H1 (cell line): ENCODE measurements around the gene GPR141. TPM values are rescaled to one million over a fixed set of nuclear protein-coding genes. Genes with fewer than 3 reads are reported as not detected.

Experiments used
- CTCF ChIA-PET: fragments of 300-600 bp; sonication (Branson Sonifier 250); formaldehyde crosslinking; loops from one replicate; lab custom pipeline; 2021; ENCODE audit not compliant: partially characterized antibody; lab: Charles Lee
- POLR2A ChIA-PET: fragments of 300-600 bp; sonication (Branson Sonifier 250); formaldehyde crosslinking; loops from one replicate; lab custom pipeline; 2021; ENCODE audit warnings: inconsistent platforms; ENCODE audit not compliant: partially characterized antibody; lab: Charles Lee
- DNase-seq, 2 experiments: peaks; one replicate each; pipeline versions ENCODE4 v3.0.0 to v3.0.0-alpha.2; 2010 to 2022; ENCODE audit warnings: low spot score in 2 of 2, low read depth in 1 of 2, mixed read lengths in 1 of 2
- FAIRE-seq: peaks from 2 replicates; lab custom pipeline; 2011; peaks lifted over from hg19 to GRCh38; lab: Jason Lieb, UNC
- H2AFZ ChIP-seq: 2 replicates; pipeline ENCODE4 v1.8.1; 2012; ENCODE audit warnings: low read length, inconsistent platforms
- H2AK5ac ChIP-seq: 2 replicates; pipeline ENCODE4 v1.6.1; 2013; ENCODE audit warnings: low read depth, low read length
- H2BK120ac ChIP-seq: replicated peaks from 2 replicates; pipeline ENCODE3; 2013; ENCODE audit warnings: low read depth, low read length, inconsistent platforms
- H2BK12ac ChIP-seq: 2 replicates; pipeline ENCODE4 v1.6.1; 2013; ENCODE audit warnings: low read depth, low read length
- H2BK15ac ChIP-seq: 2 replicates; pipeline ENCODE4 v1.6.1; 2013; ENCODE audit warnings: low read length
- H2BK20ac ChIP-seq: 2 replicates; pipeline ENCODE4 v1.6.1; 2013; ENCODE audit warnings: low read length
- H2BK5ac ChIP-seq: 2 replicates; pipeline ENCODE4 v1.6.1; 2013; ENCODE audit warnings: low read depth, low read length
- H3K14ac ChIP-seq: 2 replicates; pipeline ENCODE4 v1.6.1; 2013; ENCODE audit warnings: inconsistent platforms; ENCODE audit not compliant: insufficient read length
- H3K18ac ChIP-seq: 2 replicates; pipeline ENCODE4 v1.6.1; 2013; ENCODE audit warnings: low read length; ENCODE audit errors: extremely low read depth
- H3K23ac ChIP-seq: 2 replicates; pipeline ENCODE4 v1.6.1; 2013; ENCODE audit warnings: inconsistent platforms; ENCODE audit not compliant: insufficient read length
- H3K23me2 ChIP-seq: 2 replicates; pipeline ENCODE4 v1.6.1; 2013; ENCODE audit warnings: low read depth, low read length
- H3K27ac ChIP-seq: 2 replicates; pipeline ENCODE4 v1.6.1; 2011; ENCODE audit warnings: low read depth, low read length, inconsistent platforms
- H3K27me3 ChIP-seq, 4 experiments: replicated peaks in 1 of 4; 1 replicate in 1 of 4; 2 replicates in 3 of 4; pipeline versions ENCODE4 v1.6.1 to v1.8.1; 2011 to 2013; ENCODE audit warnings: low read length in 3 of 4, mild to moderate bottlenecking in 3 of 4, inconsistent platforms in 2 of 4, mixed read lengths in 2 of 4, moderate library complexity in 1 of 4; ENCODE audit not compliant: control insufficient read depth in 3 of 4, insufficient read depth in 3 of 4; ENCODE audit errors: extremely low read depth in 1 of 4
- H3K36me3 ChIP-seq, 4 experiments: 2 replicates each; pipeline versions ENCODE4 v1.6.1 to v1.8.1; 2011 to 2013; ENCODE audit warnings: mild to moderate bottlenecking in 4 of 4, low read length in 3 of 4, moderate library complexity in 2 of 4, control low read depth in 1 of 4, inconsistent platforms in 1 of 4; ENCODE audit not compliant: insufficient read depth in 4 of 4, control insufficient read depth in 2 of 4
- H3K4ac ChIP-seq: replicated peaks from 2 replicates; pipeline ENCODE3; 2013; ENCODE audit warnings: low read length, low read depth, mixed read lengths, inconsistent platforms; ENCODE audit not compliant: insufficient read length
- H3K4me1 ChIP-seq, 4 experiments: replicated peaks in 1 of 4; 1 replicate in 1 of 4; 2 replicates in 3 of 4; pipeline versions ENCODE4 v1.6.1 to v1.8.1; 2011 to 2013; ENCODE audit warnings: low read length in 3 of 4, inconsistent platforms in 2 of 4, mixed read lengths in 1 of 4; ENCODE audit not compliant: insufficient read depth in 4 of 4, control insufficient read depth in 3 of 4
- H3K4me2 ChIP-seq, 2 experiments: 2 replicates each; pipeline versions ENCODE4 v1.6.1 to v1.8.1; 2011 to 2013; ENCODE audit warnings: low read depth in 2 of 2, low read length in 2 of 2, control low read depth in 1 of 2, inconsistent platforms in 1 of 2, mild to moderate bottlenecking in 1 of 2; ENCODE audit not compliant: insufficient read depth in 1 of 2
- H3K4me3 ChIP-seq, 4 experiments: fragments of 200-600, 300-600 bp in 1 of 4; sonication (generic), shearing (Covaris generic), sonication (Bioruptor Twin) in 1 of 4; 2 replicates each; pipeline versions ENCODE4 v1.5.1 to v1.8.1; 2011 to 2016; ENCODE audit warnings: low read length in 4 of 4, low read depth in 3 of 4, control low read depth in 2 of 4, inconsistent platforms in 2 of 4, mild to moderate bottlenecking in 2 of 4, mixed read lengths in 1 of 4, moderate library complexity in 1 of 4; ENCODE audit not compliant: insufficient read depth in 2 of 4; ENCODE audit errors: extremely low read depth in 1 of 4
- H3K56ac ChIP-seq: replicated peaks from 2 replicates; pipeline ENCODE3; 2013; ENCODE audit warnings: low read depth, mild to moderate bottlenecking, mixed read lengths, low read length, inconsistent platforms; ENCODE audit not compliant: insufficient read length
- H3K79me1 ChIP-seq: 2 replicates; pipeline ENCODE4 v1.6.1; 2013; ENCODE audit warnings: low read depth, low read length, control low read depth
- H3K79me2 ChIP-seq, 2 experiments: 2 replicates each; pipeline versions ENCODE4 v1.6.1 to v1.8.1; 2012 to 2013; ENCODE audit warnings: low read length in 2 of 2, mild to moderate bottlenecking in 2 of 2, inconsistent platforms in 1 of 2; ENCODE audit not compliant: insufficient read depth in 2 of 2, control insufficient read depth in 1 of 2
- H3K9ac ChIP-seq, 4 experiments: replicated peaks in 1 of 4; 1 replicate in 1 of 4; 2 replicates in 3 of 4; pipeline versions ENCODE4 v1.6.1 to v1.8.1; 2011 to 2013; ENCODE audit warnings: low read depth in 3 of 4, low read length in 3 of 4, control low read depth in 2 of 4, mild to moderate bottlenecking in 2 of 4, moderate library complexity in 2 of 4, inconsistent platforms in 1 of 4; ENCODE audit errors: extremely low read depth in 1 of 4
- H3K9me3 ChIP-seq, 2 experiments: 2 replicates each; pipeline versions ENCODE4 v1.6.1 to v1.8.1; 2012 to 2013; ENCODE audit warnings: mild to moderate bottlenecking in 2 of 2, moderate library complexity in 2 of 2, control low read depth in 1 of 2, inconsistent platforms in 1 of 2, low read depth in 1 of 2, low read length in 1 of 2, mixed read lengths in 1 of 2; ENCODE audit not compliant: insufficient read depth in 2 of 2
- H4K20me1 ChIP-seq, 2 experiments: replicated peaks in 1 of 2; 2 replicates each; pipeline versions ENCODE3 to v1.8.1; 2011 to 2013; ENCODE audit warnings: inconsistent platforms in 2 of 2, low read length in 2 of 2, mild to moderate bottlenecking in 1 of 2; ENCODE audit not compliant: insufficient read depth in 2 of 2, control insufficient read depth in 1 of 2
- H4K5ac ChIP-seq: 2 replicates; pipeline ENCODE4 v1.6.1; 2013; ENCODE audit warnings: low read length, low read depth, mixed read lengths, inconsistent platforms; ENCODE audit not compliant: insufficient read length
- H4K8ac ChIP-seq: 2 replicates; pipeline ENCODE4 v1.8.0; 2013; ENCODE audit warnings: mild to moderate bottlenecking, moderate library complexity, low read length, inconsistent platforms; ENCODE audit not compliant: insufficient read depth; ENCODE audit errors: extremely low read depth
- H4K91ac ChIP-seq: replicated peaks from 2 replicates; pipeline ENCODE3; 2013; ENCODE audit warnings: low read length, mixed read lengths, inconsistent platforms; ENCODE audit not compliant: insufficient read length
- CBX5 ChIP-seq: fragments of 300-800, 300-1000 bp; sonication (generic); IDR thresholded peaks from 2 replicates; pipeline ENCODE4 v1.7.1; 2016; ENCODE audit warnings: antibody characterized with exemption, low read length, low read depth
- CBX8 ChIP-seq: fragments of 300-800, 300-1000 bp; sonication (generic); IDR thresholded peaks from 2 replicates; pipeline ENCODE4 v1.7.1; 2016; ENCODE audit warnings: low read depth, low read length, borderline replicate concordance
- CHD1 ChIP-seq: IDR thresholded peaks from 2 replicates; pipeline ENCODE4 v1.6.1; 2012; ENCODE audit warnings: low read depth, low read length, improper control_type of control experiment
- CREB1 ChIP-seq: IDR thresholded peaks from 2 replicates; pipeline ENCODE4 v1.6.1; 2012; ENCODE audit warnings: inconsistent platforms
- EZH2 ChIP-seq: fragments of 200-600 bp; sonication (generic); IDR thresholded peaks from 2 replicates; pipeline ENCODE4 v1.7.1; 2012; ENCODE audit warnings: low read depth, mild to moderate bottlenecking, moderate library complexity, low read length, inconsistent platforms; ENCODE audit not compliant: severe bottlenecking
- HDAC6 ChIP-seq: IDR thresholded peaks from one replicate; pipeline ENCODE4 v1.7.1; 2012; ENCODE audit warnings: low read depth, mild to moderate bottlenecking, inconsistent platforms, low read length, moderate library complexity
- KDM1A ChIP-seq: fragments of 200-600, 300-600 bp; sonication (generic); IDR thresholded peaks from 2 replicates; pipeline ENCODE4 v1.7.1; 2016; ENCODE audit warnings: mild to moderate bottlenecking, low read length, borderline replicate concordance
- RNF2 ChIP-seq: fragments of 200-900, 300-1000 bp; sonication (generic); IDR thresholded peaks from 2 replicates; pipeline ENCODE4 v1.7.1; 2016; ENCODE audit warnings: borderline replicate concordance, low read depth, mild to moderate bottlenecking, antibody characterized with exemption, low read length; ENCODE audit not compliant: poor library complexity, severe bottlenecking; ENCODE audit errors: missing control alignments
- SIN3A ChIP-seq, 2 experiments: IDR thresholded peaks in 1 of 2; conservative IDR thresholded peaks in 1 of 2; 2 replicates each; pipeline ENCODE4 v1.6.1; 2011 to 2012; ENCODE audit warnings: low read length in 2 of 2, improper control_type of control experiment in 1 of 2, low read depth in 1 of 2, mild to moderate bottlenecking in 1 of 2
- SP4 ChIP-seq: IDR thresholded peaks from 2 replicates; pipeline ENCODE4 v1.6.1; 2012; ENCODE audit warnings: low read length, inconsistent platforms
- WGBS, 2 experiments: shearing (Covaris generic) in 1 of 2; methylation state at CpG; one replicate each; pipeline versions ENCODE4 v1.1.6 to v1.1.7; 2013 to 2015; ENCODE audit warnings: low lambda C conversion rate in 2 of 2, mixed read lengths in 2 of 2, inconsistent platforms in 1 of 2, low coverage in 1 of 2, missing lambda C conversion rate in 1 of 2; ENCODE audit not compliant: insufficient replicate concordance in 2 of 2, insufficient coverage in 1 of 2, insufficient read length in 1 of 2; ENCODE audit errors: extremely low coverage in 1 of 2, missing lambda C conversion rate in 1 of 2; 5-methylcytosine and 5-hydroxymethylcytosine counted together
- polyA plus RNA-seq, 7 experiments: library from polyadenylated mRNA; depleted of rRNA in 3 of 7; stranded (reverse) in 5 of 7; unstranded in 2 of 7; fragments of >200 nt in 5 of 7; fragments of 200-250 nt in 2 of 7; gene quantifications; 1 replicate in 5 of 7; 2 replicates in 1 of 7; 4 replicates in 1 of 7; pipeline versions ENCODE4 v1.2.1 to v1.2.3, GENCODE V29; 2011 to 2013; ENCODE audit warnings: missing spikeins in 2 of 7, mixed read lengths in 2 of 7
- total RNA-seq: library from RNA; stranded (reverse); fragmentation: NEBNext Ultra II Directional; extraction: Animal tissue kit (Norgen Biotek cat#: 25700); gene quantifications from 2 replicates; pipeline ENCODE4 v1.2.1, GENCODE V29; 2021

The GPR141 gene
- total and polyA plus RNA-seq, 2 of the 8 experiments (the other 6 are each of a cell fraction or from before 2014, with no cell fraction given): 0.45 to 1.0 TPM

DNA sequence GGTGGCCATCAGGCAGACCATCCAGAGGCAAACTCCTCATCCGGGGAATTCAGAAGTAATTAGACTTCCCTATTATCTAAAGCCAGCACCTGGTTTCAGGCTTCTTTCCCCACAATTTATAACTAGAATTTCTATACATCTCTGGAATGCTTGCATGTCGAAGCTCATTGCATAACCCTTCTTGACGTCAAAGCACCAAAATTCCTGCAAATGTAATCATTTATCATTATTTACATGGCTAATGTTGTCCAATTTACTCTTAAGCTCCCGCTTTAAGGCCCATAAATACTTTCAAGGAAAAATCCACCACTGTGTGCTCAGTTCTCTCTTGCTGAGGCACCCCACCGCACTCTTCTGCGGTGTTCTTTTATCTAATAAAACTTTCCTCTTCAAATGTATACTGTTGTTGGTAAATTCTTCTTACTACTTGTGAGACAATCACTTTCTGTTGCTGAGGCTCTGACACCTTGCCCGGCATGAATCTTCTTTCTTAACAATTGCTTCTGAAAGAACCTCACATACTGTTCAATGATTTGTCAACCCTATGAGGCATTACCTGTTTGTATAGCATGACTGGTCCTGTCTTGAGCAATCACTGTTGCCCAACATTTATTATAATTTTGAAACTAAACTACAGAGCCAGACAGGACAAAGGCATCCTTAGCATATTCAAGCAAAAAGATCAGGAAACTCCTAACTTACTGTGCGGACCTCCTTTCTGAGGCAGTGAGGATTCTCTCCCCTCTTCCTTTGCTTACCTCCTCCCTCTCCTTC, 17.4 kb upstream of the GPR141 start:
- Histone ChIP-seq H2BK5ac (no peak overlapping the region), H3K18ac (no peak overlapping the region), H3K79me2 (no peaks in the 10 kb centered on the region), H3K27me3 (no peaks in the 10 kb centered on the region), H2BK120ac (no peak overlapping the region), H2BK12ac (no peak overlapping the region), H2BK15ac (no peak overlapping the region), H3K36me3 (no peaks in the 10 kb centered on the region), H3K9ac (no peak overlapping the region), H3K27ac (no peak overlapping the region), H3K4ac (no peak overlapping the region), H4K5ac (no peak overlapping the region), H3K14ac (no peak overlapping the region), H3K56ac (no peak overlapping the region), H3K79me1 (no peaks in the 10 kb centered on the region), H3K23me2 (no peaks in the 10 kb centered on the region), H3K4me2 (no peak overlapping the region; a peak in 1 of 4 replicates), H2AFZ (no peak overlapping the region), H4K20me1 (no peaks in the 10 kb centered on the region), H3K4me1 (peaks cover 2 to 15% (median 9%) of the 10 kb centered on the region in 4 experiments; a peak in 5 of 7 replicates), H2AK5ac (no peak overlapping the region), H4K8ac (no peak overlapping the region), H3K9me3 (no peaks in the 10 kb centered on the region), H3K4me3 (no peak overlapping the region), H2BK20ac (no peak overlapping the region), H3K23ac (no peak overlapping the region), H4K91ac (no peak overlapping the region)
- ChIA-PET POLR2A (no interaction called here), CTCF (interaction anchor here (1.1 kb wide), 1 partner anchor 16 kb away, joined by 4 read pairs; no protein-coding TSS in a partner anchor)
- no peak for FAIRE-seq
- no peak for DNase-seq
- 65% methylated on average over 8 of the region's 8 CpGs; no CpG with 5 or more reads in 1 of the 2 experiments for WGBS, 2 experiments
- TF ChIP-seq RNF2: no peak
- TF ChIP-seq CHD1: no peak
- TF ChIP-seq HDAC6: no peak
- no peak for TF ChIP-seq EZH2
- TF ChIP-seq CBX8: no peak
- TF ChIP-seq KDM1A: no peak
- TF ChIP-seq CREB1: no peak
- TF ChIP-seq SP4: no peak
- no peak for TF ChIP-seq CBX5
- TF ChIP-seq SIN3A (conservative IDR thresholded peaks at IDR 0.05 in 1 of 2, IDR thresholded peaks at IDR 0.05 in 1 of 2; ENCODE audit: low read depth in 1 of 2, low read length in 2 of 2): no peak
